H1 (cell line): ENCODE data around the gene KRT10.

Source experiments
- ATF2 ChIP-seq: IDR thresholded peaks from 2 replicates; pipeline ENCODE4 v1.6.1; 2012; ENCODE audit warnings: low read length, inconsistent platforms
- CTCF ChIP-seq, 3 experiments: IDR thresholded peaks; 1 replicate in 2 of 3; 2 replicates in 1 of 3; pipeline versions ENCODE4 v1.5.1 to v1.6.1; 2011; ENCODE audit warnings: low read length in 3 of 3, mild to moderate bottlenecking in 3 of 3, inconsistent platforms in 2 of 3, low read depth in 1 of 3, moderate library complexity in 1 of 3; ENCODE audit not compliant: insufficient read depth in 1 of 3; ENCODE audit errors: control extremely low read depth in 1 of 3
- RFX5 ChIP-seq: IDR thresholded peaks from 2 replicates; pipeline ENCODE4 v1.6.1; 2011; ENCODE audit warnings: low read depth, low read length, improper control_type of control experiment, borderline replicate concordance
- SIN3A ChIP-seq, 2 experiments: IDR thresholded peaks in 1 of 2; conservative IDR thresholded peaks in 1 of 2; 2 replicates each; pipeline ENCODE4 v1.6.1; 2011 to 2012; ENCODE audit warnings: low read length in 2 of 2, improper control_type of control experiment in 1 of 2, low read depth in 1 of 2, mild to moderate bottlenecking in 1 of 2
- TAF7 ChIP-seq: optimal IDR thresholded peaks from 2 replicates; pipeline ENCODE3; 2011; ENCODE audit warnings: low read depth, mild to moderate bottlenecking, inconsistent platforms, low read length, moderate library complexity, borderline replicate concordance
- YY1 ChIP-seq: IDR thresholded peaks from 2 replicates; pipeline ENCODE4 v1.6.1; 2011; ENCODE audit warnings: low read depth, mild to moderate bottlenecking, low read length

GRCh38 chr17:40777971-40778370 lies 44.4 kb downstream of the KRT10 start:
- no peak for TF ChIP-seq YY1
- TF ChIP-seq TAF7, result no peak
- no peak for TF ChIP-seq ATF2
- TF ChIP-seq CTCF (IDR thresholded peaks at IDR 0.05; ENCODE audit: control extremely low read depth in 1 of 3, insufficient read depth in 1 of 3, low read depth in 1 of 3, low read length in 3 of 3), result no peak
- TF ChIP-seq SIN3A (conservative IDR thresholded peaks at IDR 0.05 in 1 of 2, IDR thresholded peaks at IDR 0.05 in 1 of 2; ENCODE audit: low read depth in 1 of 2, low read length in 2 of 2), result no peak
- no peak for TF ChIP-seq RFX5
